Measurements from ENCODE around the gene CLEC4M. TPM values are rescaled to one million over a fixed set of nuclear protein-coding genes. Genes with fewer than 3 reads are reported as not detected.

The CLEC4M gene
- total RNA-seq, 1 donor from 2014 or later, result 0.36 TPM

GRCh38 chr19:7766535-7766934 is 3.5 kb downstream of the CLEC4M start:
- H3K4me1 Mint-ChIP-seq (ENCODE audit: low read depth), result peaks cover 4% of the 10 kb centered on the region

GRCh38 chr19:7767487-7767886 is 4.4 kb downstream of the CLEC4M start:
- Mint-ChIP-seq H3K4me3 (ENCODE audit: low read depth) (no peak overlapping the region), H3K9me3 (ENCODE audit: low read depth) (no peaks in the 10 kb centered on the region), H3K36me3 (ENCODE audit: insufficient read depth) (no peaks in the 10 kb centered on the region), H3K27me3 (peaks cover 46% of the 10 kb centered on the region), H3K4me1 (ENCODE audit: low read depth) (peaks cover 4% of the 10 kb centered on the region), H3K27ac (no peak overlapping the region)
- no peak for TF ChIP-seq CTCF (IDR thresholded peaks at IDR 0.05; ENCODE audit: unreplicated experiment)
- no peak for DNase-seq (ENCODE audit: low spot score, unreplicated experiment)

More at GRCh38 chr19:7766535-7766934, 3.5 kb downstream of the CLEC4M start:
- H3K27ac Mint-ChIP-seq, result no peak overlapping the region
- H3K27me3 Mint-ChIP-seq, result peaks cover 40% of the 10 kb centered on the region
- no peaks in the 10 kb centered on the region for H3K9me3 Mint-ChIP-seq (ENCODE audit: low read depth)
- no peak for TF ChIP-seq CTCF (IDR thresholded peaks at IDR 0.05; ENCODE audit: unreplicated experiment)
- no peak overlapping the region for H3K4me3 Mint-ChIP-seq (ENCODE audit: low read depth)
- no peaks in the 10 kb centered on the region for H3K36me3 Mint-ChIP-seq (ENCODE audit: insufficient read depth)
- no peak for DNase-seq (ENCODE audit: low spot score, unreplicated experiment)

GRCh38 chr19:7769171-7769570 is 6.1 kb downstream of the CLEC4M start:
- H3K36me3 Mint-ChIP-seq (ENCODE audit: insufficient read depth), result no peaks in the 10 kb centered on the region
- no peak for TF ChIP-seq CTCF (IDR thresholded peaks at IDR 0.05; ENCODE audit: unreplicated experiment)
- no peak for DNase-seq (ENCODE audit: low spot score, unreplicated experiment)
- peaks cover under 1% of the 10 kb centered on the region for H3K4me1 Mint-ChIP-seq (ENCODE audit: low read depth)
- H3K4me3 Mint-ChIP-seq (ENCODE audit: low read depth), result no peak overlapping the region
- peaks cover 44% of the 10 kb centered on the region for H3K27me3 Mint-ChIP-seq
- H3K9me3 Mint-ChIP-seq (ENCODE audit: low read depth), result no peaks in the 10 kb centered on the region
- H3K27ac Mint-ChIP-seq, result no peak overlapping the region

- no peaks in the 10 kb centered on the region for H3K4me1 Mint-ChIP-seq (ENCODE audit: low read depth)
- peaks cover 50% of the 10 kb centered on the region for H3K27me3 Mint-ChIP-seq
- no peak overlapping the region for H3K27ac Mint-ChIP-seq
- no peak for TF ChIP-seq CTCF (IDR thresholded peaks at IDR 0.05; ENCODE audit: unreplicated experiment)
- H3K9me3 Mint-ChIP-seq (ENCODE audit: low read depth), result no peaks in the 10 kb centered on the region
- DNase-seq (ENCODE audit: low spot score, unreplicated experiment), result no peak
- no peak overlapping the region for H3K4me3 Mint-ChIP-seq (ENCODE audit: low read depth)
- H3K36me3 Mint-ChIP-seq (ENCODE audit: insufficient read depth), result no peaks in the 10 kb centered on the region
These were observed 8.0 kb downstream of the CLEC4M start for GRCh38 chr19:7771072-7771471.

GRCh38 chr19:7772752-7773291 is 9.8 kb downstream of the CLEC4M start:
- TF ChIP-seq CTCF (IDR thresholded peaks at IDR 0.05; ENCODE audit: unreplicated experiment), result no peak
- H3K4me3 Mint-ChIP-seq (ENCODE audit: low read depth), result no peak overlapping the region
- peaks cover 44% of the 10 kb centered on the region for H3K27me3 Mint-ChIP-seq
- no peaks in the 10 kb centered on the region for H3K9me3 Mint-ChIP-seq (ENCODE audit: low read depth)
- no peak for DNase-seq (ENCODE audit: low spot score, unreplicated experiment)
- H3K27ac Mint-ChIP-seq, result no peak overlapping the region
- H3K4me1 Mint-ChIP-seq (ENCODE audit: low read depth), result peaks cover under 1% of the 10 kb centered on the region
- H3K36me3 Mint-ChIP-seq (ENCODE audit: insufficient read depth), result no peaks in the 10 kb centered on the region

Data from progenitor cell of endocrine pancreas (in vitro differentiated cells).